ENCODE results near the gene CACNG1.

DNA sequence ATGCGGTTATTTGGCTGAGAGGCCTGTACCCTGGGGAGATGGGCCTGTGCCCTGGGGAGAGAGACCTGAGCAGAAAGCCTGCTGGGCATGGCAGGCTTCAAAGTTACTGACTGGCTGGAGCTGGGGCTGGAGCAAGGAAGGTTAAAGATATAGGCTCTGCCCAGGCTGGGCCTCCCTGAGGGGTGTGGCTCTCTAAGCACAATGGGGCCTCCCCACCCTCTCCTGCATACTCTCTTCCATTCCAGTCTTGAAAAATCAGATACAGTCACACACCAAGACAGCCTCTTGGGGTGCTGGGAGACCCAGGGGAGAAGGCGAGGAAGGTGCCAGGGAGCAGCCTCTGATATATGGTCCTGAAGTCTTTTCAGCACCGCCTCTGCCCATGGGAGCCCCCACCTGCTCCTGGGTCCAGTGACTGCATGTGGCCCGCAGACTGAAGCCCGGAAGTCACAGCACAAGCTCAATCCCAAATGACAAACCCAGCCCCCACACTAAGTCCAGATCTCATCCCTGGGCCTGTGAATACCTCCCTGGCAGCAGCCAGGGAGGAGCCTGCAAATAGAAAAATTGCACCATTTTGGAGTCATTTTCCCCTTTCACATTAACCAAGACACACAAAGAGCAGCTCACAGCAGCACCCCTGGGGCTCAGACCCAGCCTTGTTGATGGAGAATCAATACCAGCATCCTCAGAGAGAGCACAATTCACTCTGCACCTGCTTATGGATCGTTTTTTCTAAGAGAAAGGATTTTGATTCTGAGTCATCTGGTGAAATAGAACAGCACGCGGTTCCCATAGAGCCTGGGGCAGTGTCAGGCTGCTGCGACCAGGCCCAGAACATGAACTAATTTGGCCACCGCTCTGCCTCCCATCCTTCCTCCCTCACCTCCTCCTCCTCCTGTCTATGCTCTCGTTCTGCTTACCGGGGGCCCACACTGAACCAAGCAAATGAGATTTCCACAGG is 25.6 kb upstream of the CACNG1 start:
- TF ChIP-seq, protein P1, sequence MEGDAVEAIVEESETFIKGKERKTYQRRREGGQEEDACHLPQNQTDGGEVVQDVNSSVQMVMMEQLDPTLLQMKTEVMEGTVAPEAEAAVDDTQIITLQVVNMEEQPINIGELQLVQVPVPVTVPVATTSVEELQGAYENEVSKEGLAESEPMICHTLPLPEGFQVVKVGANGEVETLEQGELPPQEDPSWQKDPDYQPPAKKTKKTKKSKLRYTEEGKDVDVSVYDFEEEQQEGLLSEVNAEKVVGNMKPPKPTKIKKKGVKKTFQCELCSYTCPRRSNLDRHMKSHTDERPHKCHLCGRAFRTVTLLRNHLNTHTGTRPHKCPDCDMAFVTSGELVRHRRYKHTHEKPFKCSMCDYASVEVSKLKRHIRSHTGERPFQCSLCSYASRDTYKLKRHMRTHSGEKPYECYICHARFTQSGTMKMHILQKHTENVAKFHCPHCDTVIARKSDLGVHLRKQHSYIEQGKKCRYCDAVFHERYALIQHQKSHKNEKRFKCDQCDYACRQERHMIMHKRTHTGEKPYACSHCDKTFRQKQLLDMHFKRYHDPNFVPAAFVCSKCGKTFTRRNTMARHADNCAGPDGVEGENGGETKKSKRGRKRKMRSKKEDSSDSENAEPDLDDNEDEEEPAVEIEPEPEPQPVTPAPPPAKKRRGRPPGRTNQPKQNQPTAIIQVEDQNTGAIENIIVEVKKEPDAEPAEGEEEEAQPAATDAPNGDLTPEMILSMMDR (IDR thresholded peaks at IDR 0.05): no peak
- TF ChIP-seq EZH2phosphoT487 (IDR thresholded peaks at IDR 0.05) (no peak), EZH2 (IDR thresholded peaks at IDR 0.05) (no peak)

All from neural progenitor cell (in vitro differentiated cells).